ENCODE measurements around the gene ESRRA. TPM values are rescaled to one million over a fixed set of nuclear protein-coding genes. Genes with fewer than 3 reads are reported as not detected.

The ESRRA gene
- total and polyA plus RNA-seq, 9 of the 15 experiments (the other 6 are each of a cell fraction or from before 2014, with no cell fraction given), result 0.27 to 89.7 (median 23.7) TPM

DNA sequence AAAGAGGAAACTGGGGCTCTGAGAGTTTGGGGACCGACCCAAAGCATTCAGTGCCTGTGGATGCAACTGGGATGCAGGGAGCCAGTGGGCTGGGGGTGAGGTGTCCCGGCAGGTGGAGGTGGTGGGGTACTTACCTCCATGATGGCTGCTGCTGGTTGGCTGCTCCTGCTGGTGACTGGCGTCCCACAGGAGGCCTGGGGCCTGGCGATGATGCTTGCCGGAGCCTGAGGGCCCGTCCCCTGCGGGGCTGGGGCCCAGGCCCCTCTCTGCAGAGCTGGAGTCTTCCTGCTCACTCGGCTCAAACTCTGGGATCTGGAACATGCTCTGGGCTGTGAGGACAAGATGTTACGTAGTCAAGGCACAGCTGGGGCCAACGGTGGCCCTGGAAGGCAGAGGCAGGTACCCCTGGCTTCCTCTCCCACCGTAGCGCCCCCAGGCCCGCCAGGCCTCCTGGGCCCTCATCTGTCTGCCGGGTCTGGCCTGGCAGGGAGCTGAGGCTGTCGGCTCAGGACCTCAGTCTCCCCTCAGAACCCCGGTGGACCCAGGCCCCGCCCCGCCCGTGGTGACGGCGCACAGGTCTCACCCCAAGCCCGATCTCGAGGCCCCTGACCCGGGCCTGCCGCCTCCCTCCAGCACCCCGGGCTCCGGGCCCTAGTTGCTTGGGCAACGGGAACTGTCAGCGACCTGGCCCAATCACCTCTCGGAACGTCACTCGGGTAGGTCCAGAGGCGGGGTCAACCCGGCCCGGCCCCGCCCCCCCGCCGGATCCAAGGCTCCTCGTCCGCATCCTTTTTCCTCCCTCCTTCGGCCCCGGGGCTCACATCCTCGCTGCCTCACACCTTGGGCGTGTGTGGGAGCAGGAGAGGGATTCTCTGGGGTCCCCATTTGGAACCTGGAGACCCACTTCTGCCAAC is 21.0 kb upstream of the ESRRA start, which contains the start of gene BAD (continued):
- TF ChIP-seq, protein P1, sequence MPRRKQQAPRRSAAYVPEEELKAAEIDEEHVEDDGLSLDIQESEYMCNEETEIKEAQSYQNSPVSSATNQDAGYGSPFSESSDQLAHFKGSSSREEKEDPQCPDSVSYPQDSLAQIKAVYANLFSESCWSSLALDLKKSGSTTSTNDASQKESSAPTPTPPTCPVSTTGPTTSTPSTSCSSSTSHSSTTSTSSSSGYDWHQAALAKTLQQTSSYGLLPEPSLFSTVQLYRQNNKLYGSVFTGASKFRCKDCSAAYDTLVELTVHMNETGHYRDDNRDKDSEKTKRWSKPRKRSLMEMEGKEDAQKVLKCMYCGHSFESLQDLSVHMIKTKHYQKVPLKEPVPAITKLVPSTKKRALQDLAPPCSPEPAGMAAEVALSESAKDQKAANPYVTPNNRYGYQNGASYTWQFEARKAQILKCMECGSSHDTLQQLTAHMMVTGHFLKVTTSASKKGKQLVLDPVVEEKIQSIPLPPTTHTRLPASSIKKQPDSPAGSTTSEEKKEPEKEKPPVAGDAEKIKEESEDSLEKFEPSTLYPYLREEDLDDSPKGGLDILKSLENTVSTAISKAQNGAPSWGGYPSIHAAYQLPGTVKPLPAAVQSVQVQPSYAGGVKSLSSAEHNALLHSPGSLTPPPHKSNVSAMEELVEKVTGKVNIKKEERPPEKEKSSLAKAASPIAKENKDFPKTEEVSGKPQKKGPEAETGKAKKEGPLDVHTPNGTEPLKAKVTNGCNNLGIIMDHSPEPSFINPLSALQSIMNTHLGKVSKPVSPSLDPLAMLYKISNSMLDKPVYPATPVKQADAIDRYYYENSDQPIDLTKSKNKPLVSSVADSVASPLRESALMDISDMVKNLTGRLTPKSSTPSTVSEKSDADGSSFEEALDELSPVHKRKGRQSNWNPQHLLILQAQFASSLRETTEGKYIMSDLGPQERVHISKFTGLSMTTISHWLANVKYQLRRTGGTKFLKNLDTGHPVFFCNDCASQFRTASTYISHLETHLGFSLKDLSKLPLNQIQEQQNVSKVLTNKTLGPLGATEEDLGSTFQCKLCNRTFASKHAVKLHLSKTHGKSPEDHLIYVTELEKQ (CRISPR knock-in tag; IDR thresholded peaks at IDR 0.05), result no peak
- no peak for TF ChIP-seq ZNF586 (CRISPR knock-in tag; conservative IDR thresholded peaks at IDR 0.05)
- no peak for TF ChIP-seq CCAR2 (IDR thresholded peaks at IDR 0.05; ENCODE audit: low read depth, low read length)
- no peak for TF ChIP-seq HCFC1 (IDR thresholded peaks at IDR 0.05; ENCODE audit: low read depth, low read length)
- no peak for TF ChIP-seq ZBTB17 (CRISPR knock-in tag; IDR thresholded peaks at IDR 0.05)
- TF ChIP-seq, protein P2, sequence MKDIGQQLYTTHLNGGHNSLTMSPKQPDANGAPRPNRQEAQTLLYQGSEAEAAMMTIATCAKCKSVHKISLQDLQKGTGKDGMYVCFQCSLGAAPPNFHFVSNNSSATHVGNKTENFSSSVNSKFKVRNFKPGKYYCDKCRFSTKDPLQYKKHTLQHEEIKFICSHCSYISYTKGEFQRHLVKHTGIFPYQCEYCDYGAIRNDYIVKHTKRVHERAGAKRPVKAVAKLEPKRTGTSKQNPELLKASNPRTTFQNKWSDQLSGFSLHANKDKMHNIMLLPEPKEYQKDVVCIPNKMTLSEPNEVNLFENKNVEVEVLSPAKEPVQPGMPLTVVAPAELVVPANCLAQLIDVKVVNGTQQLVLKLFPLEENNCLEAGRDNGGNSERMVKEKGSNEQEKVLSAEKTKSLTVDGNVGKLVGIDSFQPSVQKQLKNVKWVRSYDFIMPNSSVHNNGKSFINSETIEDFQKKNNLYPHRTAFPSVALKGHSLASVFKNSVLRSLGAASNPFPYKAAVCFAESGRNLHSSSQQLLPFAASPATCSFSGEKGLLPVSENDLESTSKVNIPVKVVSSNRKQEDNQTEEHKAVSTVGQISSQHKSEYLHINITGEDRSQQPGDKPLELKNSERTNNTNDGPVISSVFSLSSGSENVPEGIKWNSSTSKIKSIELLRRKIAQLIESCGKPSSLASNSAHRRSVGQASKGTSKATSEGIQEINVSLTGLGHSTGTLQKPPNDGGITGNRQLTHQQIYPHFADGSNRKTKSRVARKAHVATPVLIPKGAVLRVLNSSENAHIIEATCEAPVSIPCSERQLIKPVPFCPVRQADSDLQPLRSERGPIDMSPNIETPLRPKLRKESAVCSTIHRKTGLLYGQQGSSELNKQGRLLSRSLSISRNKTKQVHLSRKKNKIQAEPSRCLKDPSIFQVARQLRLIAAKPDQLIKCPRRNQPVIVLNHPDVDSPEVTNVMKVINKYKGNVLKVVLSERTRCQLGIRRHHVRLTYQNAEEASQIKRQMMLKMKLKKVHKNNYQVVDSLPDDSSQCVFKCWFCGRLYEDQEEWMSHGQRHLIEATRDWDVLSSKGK (CRISPR knock-in tag; IDR thresholded peaks at IDR 0.05), result no peak
- TF ChIP-seq IFI16 (CRISPR knock-in tag; IDR thresholded peaks at IDR 0.05), result no peak
- no peak for TF ChIP-seq HDAC8 (tag; IDR thresholded peaks at IDR 0.05)
- peak; percentile 51 for TF ChIP-seq FOS (IDR thresholded peaks at IDR 0.05; ENCODE audit: extremely low read depth, insufficient read length)
- TF ChIP-seq ZNF174 (CRISPR knock-in tag; IDR thresholded peaks at IDR 0.05), result no peak
- TF ChIP-seq, protein P3, sequence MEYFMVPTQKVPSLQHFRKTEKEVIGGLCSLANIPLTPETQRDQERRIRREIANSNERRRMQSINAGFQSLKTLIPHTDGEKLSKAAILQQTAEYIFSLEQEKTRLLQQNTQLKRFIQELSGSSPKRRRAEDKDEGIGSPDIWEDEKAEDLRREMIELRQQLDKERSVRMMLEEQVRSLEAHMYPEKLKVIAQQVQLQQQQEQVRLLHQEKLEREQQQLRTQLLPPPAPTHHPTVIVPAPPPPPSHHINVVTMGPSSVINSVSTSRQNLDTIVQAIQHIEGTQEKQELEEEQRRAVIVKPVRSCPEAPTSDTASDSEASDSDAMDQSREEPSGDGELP (CRISPR knock-in tag; IDR thresholded peaks at IDR 0.05; ENCODE audit: borderline replicate concordance), result peak; percentile 48
- TF ChIP-seq TBP (optimal IDR thresholded peaks at IDR 0.05; ENCODE audit: low read depth, low read length), result peak; percentile 23
- peak; percentile 48 for TF ChIP-seq JUND (IDR thresholded peaks at IDR 0.05; ENCODE audit: borderline replicate concordance, low read depth, low read length)
- no peak for TF ChIP-seq JUND (tag; IDR thresholded peaks at IDR 0.05; ENCODE audit: borderline replicate concordance, low read depth, low read length)
- no peak for TF ChIP-seq RAD21 (CRISPR knock-in tag; conservative IDR thresholded peaks at IDR 0.05 in 1 of 2, IDR thresholded peaks at IDR 0.05 in 1 of 2)
- TF ChIP-seq BRD4 (IDR thresholded peaks at IDR 0.05), result no peak
- TF ChIP-seq FOXM1 (IDR thresholded peaks at IDR 0.05; ENCODE audit: low read depth), result no peak
- TF ChIP-seq FOXM1 (CRISPR knock-in tag; IDR thresholded peaks at IDR 0.05; ENCODE audit: low read depth), result no peak
